Effector CD8-positive, alpha-beta T cell (primary cell): ENCODE measurements around the gene GRHL1.

Source experiments
- DNase-seq: peaks from one replicate; lab custom pipeline; 2025; lab: John Stamatoyannopoulos, UW

GRHL1 gene

DNA sequence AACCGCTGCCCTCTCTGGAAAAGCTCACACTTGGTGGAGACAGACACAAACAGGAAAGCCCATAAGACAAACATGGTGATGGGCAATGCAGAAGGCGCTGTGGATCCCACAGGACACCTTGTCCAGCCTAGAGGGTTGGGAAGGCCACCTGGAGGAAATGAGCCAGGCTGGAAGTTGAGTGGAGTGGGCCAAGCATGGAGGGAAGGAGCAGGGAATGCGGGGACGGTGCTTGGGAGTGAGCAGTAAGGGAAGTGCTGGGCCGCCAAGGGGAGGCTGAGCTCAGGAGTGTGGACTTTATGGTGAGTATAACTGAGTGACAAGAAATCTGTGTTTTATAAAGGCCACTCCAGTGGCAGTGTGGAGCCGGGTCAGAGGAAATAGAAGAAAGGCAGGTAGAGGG, 2.8 kb upstream of the GRHL1 start:
- no peak for DNase-seq

- no peak for DNase-seq
Observed at GRCh38 chr2:9949239-9949991, 2.1 kb upstream of the GRHL1 start.

GRCh38 chr2:9949992-9950520, 1.4 kb upstream of the GRHL1 start:
- no peak for DNase-seq

GRCh38 chr2:9950521-9951271, 797 bp upstream of the GRHL1 start:
- DNase-seq, result peak; percentile 49

DNA sequence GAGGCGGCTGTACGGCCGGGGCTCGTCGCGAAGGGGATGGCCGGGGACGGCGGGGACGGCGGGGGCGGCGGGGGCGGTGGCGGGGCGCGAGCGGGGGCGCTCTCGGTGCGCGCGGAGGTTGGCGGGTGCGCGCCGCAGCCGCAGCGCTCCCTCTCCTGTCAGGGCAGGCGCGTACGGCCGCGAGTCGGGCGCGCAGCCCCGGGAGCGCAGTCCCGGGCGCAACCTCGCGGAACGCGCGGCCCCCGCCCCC, 296 bp upstream of the GRHL1 start:
- no peak for DNase-seq

DNA sequence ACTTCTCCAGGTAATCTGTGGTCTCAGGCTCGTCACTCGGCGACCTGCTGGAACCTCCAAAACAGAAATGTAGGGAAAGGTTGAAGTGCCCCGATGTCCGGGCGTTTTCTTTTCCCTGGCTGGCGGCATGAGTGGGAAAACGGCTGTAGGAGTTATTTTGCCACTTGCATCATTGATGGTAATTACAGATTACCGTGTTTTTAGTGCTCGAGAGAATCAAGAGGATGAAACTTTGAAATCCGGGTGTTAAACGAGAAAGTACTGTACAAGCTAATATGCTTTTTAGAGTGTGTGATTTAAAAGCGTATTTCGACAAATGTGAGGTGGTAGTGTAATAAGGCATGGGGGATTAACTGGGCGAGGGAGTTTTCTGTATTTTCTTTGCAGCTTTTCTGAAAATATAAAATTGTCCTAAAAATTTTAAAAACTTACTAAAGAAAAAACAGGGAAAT, 819 bp downstream of the GRHL1 start:
- no peak for DNase-seq

- no peak for DNase-seq
Observed at GRCh38 chr2:9952856-9953503, 1.5 kb downstream of the GRHL1 start.

GRCh38 chr2:9954136-9954535, 2.6 kb downstream of the GRHL1 start:
- no peak for DNase-seq

DNA sequence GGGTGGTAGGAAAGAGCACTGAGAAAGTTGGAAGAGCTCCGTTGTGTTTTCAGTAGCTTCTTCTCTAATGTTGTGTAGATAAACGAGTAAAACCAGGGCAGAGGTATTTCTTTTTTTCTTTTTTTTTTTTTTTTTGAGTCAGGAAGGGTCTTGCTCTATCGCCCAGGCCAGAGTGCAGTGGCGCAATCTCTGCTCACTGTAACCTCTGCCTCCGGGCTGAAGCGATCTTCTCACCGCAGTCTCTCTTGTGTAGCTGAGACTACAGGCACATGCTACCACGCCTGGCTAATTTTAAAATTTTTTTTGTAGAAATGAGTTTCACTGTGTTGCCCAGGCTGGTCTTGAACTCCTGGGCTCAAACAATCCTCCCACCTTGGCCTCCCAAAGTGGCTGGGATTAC, 6.6 kb downstream of the GRHL1 start:
- DNase-seq, result no peak

GRCh38 chr2:9959262-9959661, 7.8 kb downstream of the GRHL1 start:
- no peak for DNase-seq

DNA sequence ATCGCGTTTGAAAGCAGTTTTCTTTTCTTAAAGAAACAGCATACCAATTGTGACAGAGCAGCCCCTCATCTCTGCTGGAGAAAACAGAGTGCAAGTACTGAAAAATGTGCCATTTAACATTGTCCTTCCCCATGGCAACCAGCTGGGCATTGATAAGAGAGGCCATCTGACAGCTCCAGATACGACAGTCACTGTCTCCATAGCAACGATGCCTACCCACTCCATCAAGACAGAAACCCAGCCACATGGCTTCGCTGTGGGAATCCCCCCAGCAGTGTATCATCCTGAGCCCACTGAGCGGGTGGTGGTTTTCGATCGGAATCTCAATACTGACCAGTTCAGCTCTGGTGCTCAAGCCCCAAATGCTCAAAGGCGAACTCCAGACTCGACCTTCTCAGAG, 9.5 kb downstream of the GRHL1 start:
- no peak for DNase-seq

- DNase-seq, result no peak
Observed at GRCh38 chr2:9964334-9964980, 13.0 kb downstream of the GRHL1 start.

GRCh38 chr2:9965119-9965822, 13.8 kb downstream of the GRHL1 start:
- DNase-seq, result no peak

GRCh38 chr2:9966491-9967022, 15.1 kb downstream of the GRHL1 start:
- no peak for DNase-seq

DNA sequence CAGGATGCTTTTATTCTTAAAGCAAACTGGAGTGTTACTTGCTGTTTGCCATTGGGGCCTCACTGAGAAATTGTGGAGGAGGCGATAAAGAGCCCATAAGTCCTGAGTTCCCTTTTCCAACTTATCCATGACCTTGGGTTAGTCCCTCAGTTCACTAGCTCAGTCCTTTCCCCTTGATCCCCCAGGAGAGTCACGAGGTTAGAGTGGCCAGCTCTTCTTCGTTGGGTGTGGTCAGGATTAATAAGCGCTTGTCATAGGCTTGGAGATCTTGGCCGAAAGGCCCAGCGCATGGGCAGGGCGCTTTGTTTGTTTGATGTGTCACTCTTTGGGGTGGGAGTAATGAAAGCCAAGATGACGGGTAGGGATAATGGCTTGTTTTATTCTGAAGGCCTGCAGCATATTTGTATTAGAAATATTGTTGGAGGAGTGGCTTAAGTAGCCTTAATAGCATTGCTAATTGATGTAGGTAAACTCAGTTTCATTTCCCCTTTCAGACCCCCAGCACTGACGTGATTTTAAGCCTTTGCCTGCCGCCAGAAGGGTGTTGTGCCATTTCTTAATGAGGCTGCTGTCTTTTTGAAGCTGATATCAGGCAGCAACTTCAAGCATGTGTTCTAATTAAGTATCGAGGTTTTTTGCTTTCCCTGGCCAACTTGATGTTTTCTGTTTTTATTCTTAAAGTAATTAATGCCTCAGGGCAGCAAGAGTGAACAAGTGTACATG, 15.7 kb downstream of the GRHL1 start:
- no peak for DNase-seq

DNA sequence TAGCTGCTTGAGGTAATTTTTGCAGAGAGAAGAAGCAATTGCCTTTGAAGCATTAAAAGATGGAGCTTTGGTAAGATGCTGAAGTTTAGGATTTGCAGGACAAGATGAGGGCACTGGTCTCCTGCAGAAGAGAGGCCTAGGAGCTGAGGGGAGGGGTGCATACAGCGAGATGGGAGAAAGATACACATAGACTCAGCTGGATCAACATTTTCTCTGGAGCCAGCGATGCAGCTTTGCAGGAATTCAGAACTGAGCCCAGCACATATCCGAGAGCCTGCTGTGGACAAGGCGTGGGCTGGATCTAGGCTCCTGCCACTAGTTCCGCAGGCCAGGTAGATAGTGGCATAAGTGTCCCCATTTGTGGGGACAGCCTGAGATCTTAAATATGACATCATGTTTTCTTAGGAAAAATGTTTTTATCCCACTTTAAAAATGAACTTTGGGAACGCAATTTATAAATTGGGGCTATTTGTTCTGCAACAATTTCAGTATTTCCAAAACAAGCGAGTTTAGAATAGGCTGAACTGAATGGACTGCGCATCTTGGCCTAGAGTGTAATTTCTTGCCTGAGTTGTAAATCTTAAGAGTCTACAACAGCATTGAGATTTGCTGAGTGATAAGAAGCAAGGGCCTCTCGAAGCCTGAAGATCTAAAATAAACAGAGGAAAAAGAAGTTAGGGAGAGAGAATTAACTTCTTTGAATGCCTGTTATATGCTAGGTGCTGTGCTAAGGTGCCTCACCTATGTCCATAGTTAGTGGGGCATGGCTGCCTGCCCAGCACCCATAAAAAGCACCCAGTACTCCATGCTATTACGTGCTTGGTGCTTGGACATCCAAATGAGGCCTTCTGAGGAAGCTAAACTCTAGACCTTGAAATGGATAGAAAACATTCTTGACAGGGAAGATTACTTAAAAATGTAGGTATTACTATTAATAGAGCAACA, 17.3 kb downstream of the GRHL1 start:
- DNase-seq, result no peak

- no peak for DNase-seq
Observed at GRCh38 chr2:9970200-9971044, 18.9 kb downstream of the GRHL1 start.

DNA sequence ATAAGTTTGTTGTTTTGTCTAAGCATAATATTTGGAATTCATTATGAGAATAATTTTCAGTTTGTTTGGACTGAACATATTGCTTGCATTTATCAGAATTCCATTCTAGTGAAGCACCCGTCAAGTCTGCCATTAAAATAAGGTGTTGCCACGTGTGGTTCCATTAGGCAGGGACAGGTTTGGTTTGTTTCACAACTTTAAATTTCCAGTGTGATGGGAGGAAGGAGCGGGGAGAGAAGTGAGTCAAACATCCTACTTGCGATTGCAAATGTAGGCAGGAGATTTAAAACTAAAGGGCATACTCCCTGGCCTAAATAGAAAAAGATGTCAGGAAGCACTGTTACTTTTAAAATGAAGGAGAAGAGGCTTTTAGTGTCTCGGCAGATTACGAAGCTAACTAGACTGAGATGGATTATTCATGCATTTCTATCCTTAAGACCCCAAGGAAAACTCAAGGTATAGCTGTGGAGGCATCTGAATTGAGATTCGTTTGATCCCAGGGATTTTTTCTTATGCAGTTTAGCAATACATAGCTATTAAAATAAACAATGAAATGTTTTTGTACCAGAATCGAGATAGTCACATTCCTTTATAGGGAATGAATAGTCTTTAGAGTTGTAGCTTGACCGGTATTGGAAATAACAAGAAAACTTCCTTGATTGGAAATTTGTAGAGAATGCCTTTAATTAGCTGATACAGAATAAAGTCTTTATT, 19.8 kb downstream of the GRHL1 start:
- DNase-seq, result no peak
